Esophagus muscularis mucosa (tissue), 4 donors: Measurements from ENCODE around the gene BAK1.

Experiments used
- EP300 ChIP-seq: sonication (generic); formaldehyde crosslinking; IDR thresholded peaks from one replicate; pipeline ENCODE4 v1.6.1; 2017; ENCODE audit warnings: antibody characterized with exemption
- POLR2A ChIP-seq: fragments of 450-650 bp; IDR thresholded peaks from one replicate; pipeline ENCODE4 v1.6.1; 2017; ENCODE audit warnings: antibody characterized with exemption, moderate library complexity, mild to moderate bottlenecking, low read depth
- POLR2AphosphoS5 ChIP-seq, 2 donors: sonication (generic); formaldehyde crosslinking; IDR thresholded peaks; one replicate each; pipeline ENCODE4 v1.6.1; 2017; ENCODE audit warnings: antibody characterized with exemption in 2 of 2
- TF ChIP-seq, protein P1 (sequence below), 3 experiments: fragments of 200-600 bp in 2 of 3; fragments of 450-650 bp in 1 of 3; sonication (generic) in 2 of 3; IDR thresholded peaks; one replicate each; pipeline ENCODE4 v1.5.1; 2017 to 2019; ENCODE audit warnings: antibody characterized with exemption in 3 of 3, mild to moderate bottlenecking in 2 of 3, moderate library complexity in 1 of 3

GRCh38 chr6:33551538-33551937 is 28.5 kb downstream of the BAK1 start:
- TF ChIP-seq, protein P1, sequence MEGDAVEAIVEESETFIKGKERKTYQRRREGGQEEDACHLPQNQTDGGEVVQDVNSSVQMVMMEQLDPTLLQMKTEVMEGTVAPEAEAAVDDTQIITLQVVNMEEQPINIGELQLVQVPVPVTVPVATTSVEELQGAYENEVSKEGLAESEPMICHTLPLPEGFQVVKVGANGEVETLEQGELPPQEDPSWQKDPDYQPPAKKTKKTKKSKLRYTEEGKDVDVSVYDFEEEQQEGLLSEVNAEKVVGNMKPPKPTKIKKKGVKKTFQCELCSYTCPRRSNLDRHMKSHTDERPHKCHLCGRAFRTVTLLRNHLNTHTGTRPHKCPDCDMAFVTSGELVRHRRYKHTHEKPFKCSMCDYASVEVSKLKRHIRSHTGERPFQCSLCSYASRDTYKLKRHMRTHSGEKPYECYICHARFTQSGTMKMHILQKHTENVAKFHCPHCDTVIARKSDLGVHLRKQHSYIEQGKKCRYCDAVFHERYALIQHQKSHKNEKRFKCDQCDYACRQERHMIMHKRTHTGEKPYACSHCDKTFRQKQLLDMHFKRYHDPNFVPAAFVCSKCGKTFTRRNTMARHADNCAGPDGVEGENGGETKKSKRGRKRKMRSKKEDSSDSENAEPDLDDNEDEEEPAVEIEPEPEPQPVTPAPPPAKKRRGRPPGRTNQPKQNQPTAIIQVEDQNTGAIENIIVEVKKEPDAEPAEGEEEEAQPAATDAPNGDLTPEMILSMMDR (IDR thresholded peaks at IDR 0.05), result no peak
- TF ChIP-seq POLR2AphosphoS5 (IDR thresholded peaks at IDR 0.05), result no peak
- TF ChIP-seq EP300, result no peak
- TF ChIP-seq POLR2A, result no peak
